ACHN (cell line): ENCODE data around the gene TRIP11.

Source experiments
- DNase-seq: peaks from one replicate; pipeline ENCODE4 v3.0.0-alpha.2; 2015
- in situ Hi-C: cut with HindIII; loops from 2 replicates; pipeline ENCODE4 v1.10.0; 2017; ENCODE audit warnings: low sequenced_read_pairs, low pct_ligation_motif_present, low pct_unique_long_range_greater_than_20kb

Gene TRIP11

GRCh38 chr14:91931478-91932088, 108.3 kb downstream of the TRIP11 start:
- in situ Hi-C loops = no loop called here
- DNase-seq = no peak

DNA sequence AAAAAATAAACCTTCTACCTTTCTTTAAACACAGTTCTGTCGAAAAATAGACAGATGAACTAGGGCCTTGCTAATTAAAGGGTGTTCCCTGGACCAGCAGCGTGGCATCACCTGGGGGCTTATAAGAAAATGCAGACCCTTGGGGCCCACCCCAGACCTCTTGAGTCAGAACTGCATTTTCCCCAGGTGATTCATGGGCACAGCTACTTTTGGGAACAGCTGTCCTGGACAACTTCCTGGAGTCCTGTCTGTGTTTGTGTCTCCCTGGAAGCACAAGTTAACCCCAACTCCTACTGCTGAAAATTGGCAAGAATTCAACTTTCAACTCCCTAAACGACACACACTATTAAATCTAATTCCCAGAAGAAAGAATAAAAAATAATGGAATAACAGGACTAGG, 110.2 kb downstream of the TRIP11 start:
- in situ Hi-C loops = no loop called here
- no peak for DNase-seq

DNA sequence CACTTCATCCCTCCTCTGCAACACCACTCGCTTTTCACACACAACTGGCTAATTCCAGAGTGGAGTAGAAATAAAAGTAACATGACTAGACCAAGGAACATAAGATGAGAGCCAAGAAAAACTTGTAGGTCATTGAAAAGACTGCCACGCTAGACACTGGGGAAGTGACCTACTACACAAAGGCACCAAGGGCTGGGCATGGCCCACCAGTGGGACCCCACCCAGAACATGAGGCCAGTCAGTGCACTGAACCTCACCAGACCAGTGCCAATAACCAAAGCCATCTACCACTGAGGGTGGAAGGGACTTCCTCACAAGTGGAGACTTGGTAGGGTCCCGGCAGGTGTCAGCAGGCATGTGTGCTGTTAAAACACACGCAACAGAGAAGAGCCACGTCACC, 112.1 kb downstream of the TRIP11 start:
- in situ Hi-C loops = no loop called here
- DNase-seq = no peak

- DNase-seq = no peak
- in situ Hi-C loops = no loop called here
Observed at GRCh38 chr14:91927191-91927590, 112.7 kb downstream of the TRIP11 start.

- in situ Hi-C loops = no loop called here
- DNase-seq = no peak
Observed at GRCh38 chr14:91926131-91926890, 113.5 kb downstream of the TRIP11 start.

- in situ Hi-C loops = no loop called here
- no peak for DNase-seq
Observed at GRCh38 chr14:91925727-91926121, 114.1 kb downstream of the TRIP11 start.

DNA sequence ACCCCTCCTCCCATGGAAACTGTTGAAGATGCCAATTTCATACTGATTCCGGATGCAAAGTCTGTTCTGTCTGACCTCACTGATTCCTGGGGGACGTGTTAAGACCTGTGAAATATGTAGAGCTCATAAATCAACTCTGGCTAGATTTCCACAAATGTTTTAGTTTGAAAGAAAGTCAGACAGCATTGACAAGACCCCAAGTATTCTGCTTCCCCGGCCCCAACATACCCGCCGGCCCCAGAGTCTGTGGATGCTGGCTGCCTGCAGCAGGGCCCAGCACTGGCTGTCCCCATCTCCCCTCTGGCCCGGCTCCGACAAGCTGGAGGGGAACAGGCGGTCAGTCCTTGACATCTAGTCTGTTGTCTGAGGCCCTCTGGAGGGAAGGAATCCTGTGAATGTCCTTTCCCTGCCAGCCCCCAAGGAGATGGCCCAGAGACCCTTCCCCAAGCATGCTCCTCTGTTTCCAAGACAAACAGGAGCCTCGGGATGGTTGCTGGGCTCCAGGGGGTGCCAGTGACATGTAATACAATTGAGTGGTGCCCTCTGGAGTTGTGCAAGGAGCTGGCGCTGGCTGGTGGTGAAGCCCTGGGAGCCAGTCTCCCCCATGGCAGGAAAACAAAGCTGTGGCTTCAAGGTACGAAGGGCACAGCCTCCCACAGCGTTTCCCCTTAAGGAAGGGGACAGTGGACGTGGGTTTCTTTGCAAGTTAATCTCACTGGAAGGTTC, 114.7 kb downstream of the TRIP11 start:
- no peak for DNase-seq
- in situ Hi-C loops = no loop called here

DNA sequence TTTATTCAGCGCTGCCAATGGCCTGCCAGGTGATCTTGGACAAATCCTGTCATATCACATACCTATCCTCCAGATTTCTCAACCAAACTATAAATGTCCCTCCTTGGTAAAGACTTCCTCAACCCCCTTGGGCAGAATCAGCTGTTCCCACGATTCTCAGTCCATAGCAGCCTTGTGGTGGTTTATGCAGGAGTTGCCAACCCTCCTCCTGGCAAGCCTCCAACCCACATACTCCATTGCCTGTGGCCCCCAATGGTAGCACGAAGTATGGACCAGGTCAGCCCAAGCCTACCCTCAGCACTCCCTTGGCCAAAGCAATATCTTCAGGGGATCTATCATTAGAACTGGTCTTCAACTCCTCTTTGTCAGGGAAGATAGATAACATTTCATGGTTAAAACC, 119.3 kb downstream of the TRIP11 start:
- in situ Hi-C loops = no loop called here
- DNase-seq = no peak

DNA sequence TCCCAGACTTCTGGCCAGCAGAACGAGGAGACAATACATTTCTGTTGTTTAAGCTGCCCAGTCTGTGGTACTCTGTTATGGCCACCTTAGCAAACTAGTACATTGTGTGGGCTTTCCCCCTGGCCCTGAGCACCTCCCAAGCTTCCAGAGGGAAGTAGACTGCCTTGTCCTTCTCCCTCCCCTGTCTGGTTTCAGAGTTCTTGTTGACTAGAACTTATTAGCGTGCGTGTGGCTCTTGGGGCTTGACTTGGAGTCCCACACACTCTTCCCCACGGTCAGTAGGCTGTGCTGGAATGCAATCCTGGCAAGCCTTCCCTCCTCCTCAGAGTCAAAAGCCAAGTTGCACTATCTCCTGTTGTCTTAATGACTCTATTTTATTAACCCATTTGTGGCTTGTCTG, 120.0 kb downstream of the TRIP11 start:
- in situ Hi-C loops = no loop called here
- DNase-seq = no peak

- no peak for DNase-seq
- in situ Hi-C loops = no loop called here
Observed at GRCh38 chr14:91918186-91918883, 121.5 kb downstream of the TRIP11 start.
